ENCODE measurements around the gene ABCF2. TPM values are rescaled to one million over a fixed set of nuclear protein-coding genes. Genes with fewer than 3 reads are reported as not detected.

The ABCF2 gene
- polyA plus RNA-seq, 1 of the 3 experiments (the other 2 are of a cell fraction), result 75.4 TPM

DNA sequence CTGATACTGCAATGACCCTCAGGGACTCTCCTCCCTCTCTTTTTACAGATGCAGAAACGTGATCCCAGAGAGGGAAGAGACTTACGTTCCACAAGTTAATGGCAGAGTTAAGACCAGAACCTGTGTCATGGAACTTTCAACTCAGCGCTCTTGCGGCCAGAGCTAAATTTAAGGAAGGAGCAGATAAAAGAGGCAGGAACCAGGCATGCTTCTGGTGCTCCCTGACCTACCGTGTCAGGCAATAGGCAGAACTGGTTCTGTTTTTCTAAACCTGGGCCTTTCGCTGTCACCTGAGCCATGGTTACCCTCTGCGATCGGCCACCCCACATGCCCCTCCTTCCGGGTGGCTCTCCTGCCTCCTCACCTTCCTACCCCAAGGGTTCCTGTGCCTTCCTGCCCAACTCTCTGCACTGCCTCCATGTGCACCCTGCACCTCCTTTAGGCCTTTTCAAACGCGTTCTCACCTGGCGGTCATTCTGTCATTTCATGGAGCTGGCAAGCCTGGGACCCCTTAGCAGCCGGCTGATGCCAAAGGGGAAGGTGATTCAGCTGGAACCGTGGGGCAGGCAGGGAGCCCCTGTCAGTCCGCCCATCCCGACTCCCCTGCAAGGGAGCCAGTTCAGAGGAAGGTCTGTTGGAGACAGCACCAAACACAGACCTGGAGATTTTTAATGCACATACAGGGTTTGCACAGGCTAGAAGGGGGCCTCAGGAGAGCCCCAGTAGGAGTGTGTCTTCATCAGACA, 51.8 kb downstream of the ABCF2 start (continued):
- TF ChIP-seq, protein P1, sequence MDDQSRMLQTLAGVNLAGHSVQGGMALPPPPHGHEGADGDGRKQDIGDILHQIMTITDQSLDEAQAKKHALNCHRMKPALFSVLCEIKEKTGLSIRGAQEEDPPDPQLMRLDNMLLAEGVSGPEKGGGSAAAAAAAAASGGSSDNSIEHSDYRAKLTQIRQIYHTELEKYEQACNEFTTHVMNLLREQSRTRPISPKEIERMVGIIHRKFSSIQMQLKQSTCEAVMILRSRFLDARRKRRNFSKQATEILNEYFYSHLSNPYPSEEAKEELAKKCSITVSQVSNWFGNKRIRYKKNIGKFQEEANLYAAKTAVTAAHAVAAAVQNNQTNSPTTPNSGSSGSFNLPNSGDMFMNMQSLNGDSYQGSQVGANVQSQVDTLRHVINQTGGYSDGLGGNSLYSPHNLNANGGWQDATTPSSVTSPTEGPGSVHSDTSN (IDR thresholded peaks at IDR 0.05), result no peak
- TF ChIP-seq, protein P2, sequence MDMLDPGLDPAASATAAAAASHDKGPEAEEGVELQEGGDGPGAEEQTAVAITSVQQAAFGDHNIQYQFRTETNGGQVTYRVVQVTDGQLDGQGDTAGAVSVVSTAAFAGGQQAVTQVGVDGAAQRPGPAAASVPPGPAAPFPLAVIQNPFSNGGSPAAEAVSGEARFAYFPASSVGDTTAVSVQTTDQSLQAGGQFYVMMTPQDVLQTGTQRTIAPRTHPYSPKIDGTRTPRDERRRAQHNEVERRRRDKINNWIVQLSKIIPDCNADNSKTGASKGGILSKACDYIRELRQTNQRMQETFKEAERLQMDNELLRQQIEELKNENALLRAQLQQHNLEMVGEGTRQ (IDR thresholded peaks at IDR 0.05; ENCODE audit: borderline replicate concordance, low read depth, low read length), result no peak
- TF ChIP-seq RAD21 (IDR thresholded peaks at IDR 0.05; ENCODE audit: low read length) (no peak), TCF12 (IDR thresholded peaks at IDR 0.05) (no peak), NFIC (IDR thresholded peaks at IDR 0.05; ENCODE audit: borderline replicate concordance) (no peak), RFX5 (IDR thresholded peaks at IDR 0.05; ENCODE audit: low read length) (no peak)
- TF ChIP-seq, protein P3, sequence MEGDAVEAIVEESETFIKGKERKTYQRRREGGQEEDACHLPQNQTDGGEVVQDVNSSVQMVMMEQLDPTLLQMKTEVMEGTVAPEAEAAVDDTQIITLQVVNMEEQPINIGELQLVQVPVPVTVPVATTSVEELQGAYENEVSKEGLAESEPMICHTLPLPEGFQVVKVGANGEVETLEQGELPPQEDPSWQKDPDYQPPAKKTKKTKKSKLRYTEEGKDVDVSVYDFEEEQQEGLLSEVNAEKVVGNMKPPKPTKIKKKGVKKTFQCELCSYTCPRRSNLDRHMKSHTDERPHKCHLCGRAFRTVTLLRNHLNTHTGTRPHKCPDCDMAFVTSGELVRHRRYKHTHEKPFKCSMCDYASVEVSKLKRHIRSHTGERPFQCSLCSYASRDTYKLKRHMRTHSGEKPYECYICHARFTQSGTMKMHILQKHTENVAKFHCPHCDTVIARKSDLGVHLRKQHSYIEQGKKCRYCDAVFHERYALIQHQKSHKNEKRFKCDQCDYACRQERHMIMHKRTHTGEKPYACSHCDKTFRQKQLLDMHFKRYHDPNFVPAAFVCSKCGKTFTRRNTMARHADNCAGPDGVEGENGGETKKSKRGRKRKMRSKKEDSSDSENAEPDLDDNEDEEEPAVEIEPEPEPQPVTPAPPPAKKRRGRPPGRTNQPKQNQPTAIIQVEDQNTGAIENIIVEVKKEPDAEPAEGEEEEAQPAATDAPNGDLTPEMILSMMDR (IDR thresholded peaks at IDR 0.05), result no peak

DNA sequence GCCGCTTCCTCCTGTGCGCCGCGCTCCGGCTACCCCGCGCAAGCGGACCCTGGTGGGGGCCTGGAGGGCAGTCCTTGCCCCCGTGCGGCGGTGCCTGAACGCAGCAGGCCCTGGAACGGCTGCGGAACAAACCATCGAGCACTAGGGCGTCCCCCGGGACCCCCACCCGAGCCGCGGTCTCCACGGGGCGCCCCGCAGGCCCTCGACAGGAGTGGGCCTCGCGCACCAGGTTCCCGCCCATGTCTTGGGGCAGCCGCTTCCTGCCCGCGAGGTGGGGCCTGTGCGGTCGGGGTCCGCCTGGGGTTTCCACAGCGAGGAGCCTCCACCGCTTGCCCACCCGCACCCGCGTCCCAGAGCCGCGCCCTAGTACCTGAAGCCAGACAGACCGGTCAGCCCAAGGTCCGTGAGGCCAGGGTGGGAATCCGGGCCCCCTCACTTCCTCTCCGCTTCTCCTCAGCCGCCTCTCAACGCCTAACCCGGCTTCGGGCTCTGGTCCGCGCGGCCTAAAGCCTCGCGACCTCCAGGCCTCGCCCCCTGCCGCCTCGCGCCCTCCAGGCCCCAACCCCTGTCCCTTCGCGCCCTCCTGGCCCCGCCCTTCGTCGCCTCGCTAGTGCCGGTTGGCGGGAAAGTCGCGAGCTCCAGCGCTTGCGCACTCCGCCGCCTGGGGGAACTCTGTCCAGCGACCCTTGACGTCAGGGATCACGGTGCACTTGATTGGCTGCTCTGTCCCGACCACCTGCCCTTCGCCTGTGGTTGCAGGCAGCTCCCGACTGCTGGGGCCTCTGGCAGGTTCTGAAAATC, 52.6 kb downstream of the ABCF2 start:
- Histone ChIP-seq H3K27ac (ENCODE audit: low read depth in 2 of 2, low read length in 1 of 2) (no peak overlapping the region), H3K27me3 (ENCODE audit: insufficient read depth) (peaks cover 58% of the 10 kb centered on the region), H3K9me3 (no peaks in the 10 kb centered on the region), H3K79me2 (ENCODE audit: insufficient read depth) (no peaks in the 10 kb centered on the region), H3K9ac (no peak overlapping the region), H3K4me2 (no peak overlapping the region), H3K4me1 (ENCODE audit: control insufficient read depth in 1 of 2, insufficient read depth in 2 of 2, low read depth in 1 of 2, low read length in 1 of 2) (no peaks in the 10 kb centered on the region), H3K4me3 (ENCODE audit: low read depth in 2 of 2, low read length in 1 of 2) (no peak overlapping the region), H2AFZ (ENCODE audit: low read depth) (no peak overlapping the region), H3F3A (replicated peaks; ENCODE audit: insufficient read depth) (no peaks in the 10 kb centered on the region), H4K20me1 (ENCODE audit: insufficient read depth) (no peaks in the 10 kb centered on the region), H3K9me2 (no peaks in the 10 kb centered on the region), H3K36me3 (replicated peaks in 1 of 2; ENCODE audit: control insufficient read depth in 1 of 2, insufficient read depth in 2 of 2, low read length in 1 of 2) (no peaks in the 10 kb centered on the region)
- 91% methylated on average over 73 of the region's 77 CpGs for WGBS (ENCODE audit: low lambda C conversion rate)
- TF ChIP-seq RFX5 (IDR thresholded peaks at IDR 0.05; ENCODE audit: low read length) (0 out of 2 replicates have a peak, but pooled peaks have one; percentile 68), FOSL2 (IDR thresholded peaks at IDR 0.05; ENCODE audit: borderline replicate concordance, low read depth) (no peak), NRF1 (IDR thresholded peaks at IDR 0.05; ENCODE audit: low read depth, low read length) (no peak)
- CTCF ChIA-PET, result interaction anchor here (0.7 to 9.8 kb wide), 5 partner anchors 8 to 140 kb away, joined by 3 to 86 read pairs (median 3); partner anchors contain the start of gene GBX1
- POLR2A ChIA-PET, result no interaction called here
- no peak for DNase-seq

Data from SK-N-SH (cell line).